LoVo (cell line): ENCODE results near the gene DAB2IP.

Experiments
- DNase-seq: peaks from one replicate; pipeline ENCODE4 v3.0.0-alpha.2; 2016; ENCODE audit warnings: low spot score

DAB2IP gene

DNA sequence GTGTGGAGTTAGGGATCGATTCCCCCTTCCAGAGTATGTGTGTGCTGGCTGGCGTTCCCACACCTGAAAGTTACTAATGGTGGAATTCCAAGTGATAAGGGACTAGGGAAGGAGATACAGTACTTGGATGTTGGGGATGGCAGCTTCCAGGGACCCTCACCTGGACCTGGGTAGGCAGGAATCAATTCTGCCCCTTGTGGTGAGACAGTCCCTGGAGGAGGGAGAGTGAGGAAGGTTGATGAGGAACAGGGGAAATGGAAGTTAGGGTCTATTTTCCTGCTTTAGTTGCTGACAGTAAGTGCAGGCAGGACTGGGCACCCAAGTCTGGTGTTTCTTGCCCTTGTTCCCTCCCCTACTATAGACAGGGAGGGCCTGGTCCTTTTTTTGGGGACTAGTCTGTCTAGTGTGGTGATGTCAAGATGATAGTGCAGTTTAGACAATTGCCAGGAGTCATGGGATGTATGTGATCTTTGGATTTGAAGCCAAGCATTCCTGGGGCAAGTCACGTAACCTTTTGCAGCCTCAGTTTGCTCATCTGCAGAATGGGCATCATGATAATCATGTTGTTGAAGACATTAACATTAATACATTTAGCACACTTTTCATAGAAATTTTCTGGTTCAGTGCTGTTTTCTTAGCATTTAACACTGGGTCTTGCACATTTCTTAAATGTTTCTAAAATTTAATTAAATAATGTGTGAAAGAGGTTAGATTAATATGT, 51.7 kb downstream of the DAB2IP start:
- no peak for DNase-seq

DNA sequence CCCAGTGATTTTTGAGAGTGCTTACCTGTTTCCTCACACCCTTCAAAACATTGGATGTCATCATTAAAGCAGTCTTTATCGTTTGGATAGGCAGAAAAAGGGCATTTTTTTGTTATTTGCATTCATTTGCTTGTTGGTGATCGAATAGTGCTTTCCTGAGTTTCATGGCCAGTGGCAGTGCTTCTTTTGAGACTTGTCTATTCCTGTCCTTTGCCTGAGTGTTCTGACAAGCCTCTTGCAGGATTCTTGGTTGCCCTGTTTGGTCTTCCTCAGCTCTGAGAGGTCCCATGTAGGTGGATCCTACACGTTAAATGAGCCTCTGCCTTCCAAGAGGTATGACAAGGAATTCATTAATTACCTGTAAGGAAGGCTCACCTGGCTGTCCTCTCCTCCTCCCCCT, 52.8 kb downstream of the DAB2IP start:
- no peak for DNase-seq

DNA sequence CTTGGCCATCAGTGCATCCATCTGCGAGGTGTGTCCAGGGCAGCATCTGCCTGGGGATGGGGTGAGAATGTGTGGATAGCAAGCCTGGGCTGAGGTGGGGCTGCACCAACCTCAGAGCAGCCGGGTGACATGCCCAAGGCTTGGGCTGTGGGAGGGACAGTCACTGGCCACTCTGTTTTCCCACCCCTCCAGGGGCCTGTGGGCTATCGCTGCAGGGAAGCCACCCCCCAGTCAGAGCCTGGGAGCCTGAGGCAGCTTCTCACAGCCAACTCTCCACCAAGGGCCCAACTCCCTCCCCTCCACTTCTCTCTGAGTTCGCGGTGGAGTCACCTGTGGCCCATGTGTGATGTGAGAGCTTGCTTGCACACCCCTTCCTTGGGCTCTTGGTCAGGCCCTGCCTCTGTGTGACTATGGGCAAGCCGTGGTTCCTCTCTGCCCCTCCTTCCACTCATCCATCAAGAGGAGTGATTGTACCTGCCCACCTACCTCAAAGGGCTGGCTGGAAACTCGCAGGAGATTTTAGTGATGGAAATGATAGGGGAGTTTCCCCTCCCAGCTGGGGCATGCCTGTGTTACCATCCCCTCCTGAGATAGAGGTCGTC, 54.8 kb downstream of the DAB2IP start:
- DNase-seq, result no peak

DNA sequence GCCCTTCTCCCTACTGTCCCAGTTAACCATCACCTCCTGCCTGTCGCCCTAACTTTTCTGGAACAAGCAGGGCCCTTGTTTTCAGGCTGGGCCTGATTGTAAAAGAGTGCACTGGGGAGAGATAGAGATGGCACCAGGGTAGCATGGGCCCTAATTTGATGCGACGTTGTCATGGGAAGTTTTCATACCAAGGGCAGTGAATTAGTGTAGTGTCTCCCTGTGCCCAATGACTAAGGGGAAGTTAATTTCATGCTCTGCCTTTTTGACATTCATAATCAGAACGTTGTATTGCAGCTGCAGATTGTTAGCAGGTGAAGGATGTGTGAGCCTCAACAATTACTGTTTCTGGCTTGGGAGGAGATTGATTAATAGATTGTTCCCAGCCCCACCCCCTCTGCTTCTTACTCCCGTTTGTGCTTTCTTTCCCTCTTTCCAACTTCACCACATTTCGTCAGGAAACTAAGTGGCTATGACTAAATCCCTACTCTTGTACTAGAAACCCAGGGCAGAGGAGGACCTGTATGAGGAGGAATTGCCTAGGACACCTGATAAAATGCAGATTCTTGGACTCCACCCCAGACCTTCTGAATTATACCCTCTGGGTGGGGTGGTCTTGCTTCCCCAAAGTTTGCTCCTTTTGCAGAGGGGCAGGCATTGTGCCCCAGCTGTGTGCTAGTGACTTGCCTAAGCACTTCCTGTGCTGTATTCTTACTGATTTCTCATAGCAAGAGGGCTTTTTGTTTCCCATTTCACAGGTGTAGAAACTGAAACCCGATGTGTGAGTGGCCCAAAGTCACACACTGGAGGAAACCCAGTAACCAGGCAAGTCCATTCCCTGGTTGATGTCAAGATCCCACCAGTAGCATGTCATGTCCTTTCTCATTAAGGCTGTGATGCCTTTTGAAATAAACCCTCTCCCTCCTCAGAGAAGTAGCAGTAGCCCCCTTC, 56.3 kb downstream of the DAB2IP start:
- no peak for DNase-seq

DNA sequence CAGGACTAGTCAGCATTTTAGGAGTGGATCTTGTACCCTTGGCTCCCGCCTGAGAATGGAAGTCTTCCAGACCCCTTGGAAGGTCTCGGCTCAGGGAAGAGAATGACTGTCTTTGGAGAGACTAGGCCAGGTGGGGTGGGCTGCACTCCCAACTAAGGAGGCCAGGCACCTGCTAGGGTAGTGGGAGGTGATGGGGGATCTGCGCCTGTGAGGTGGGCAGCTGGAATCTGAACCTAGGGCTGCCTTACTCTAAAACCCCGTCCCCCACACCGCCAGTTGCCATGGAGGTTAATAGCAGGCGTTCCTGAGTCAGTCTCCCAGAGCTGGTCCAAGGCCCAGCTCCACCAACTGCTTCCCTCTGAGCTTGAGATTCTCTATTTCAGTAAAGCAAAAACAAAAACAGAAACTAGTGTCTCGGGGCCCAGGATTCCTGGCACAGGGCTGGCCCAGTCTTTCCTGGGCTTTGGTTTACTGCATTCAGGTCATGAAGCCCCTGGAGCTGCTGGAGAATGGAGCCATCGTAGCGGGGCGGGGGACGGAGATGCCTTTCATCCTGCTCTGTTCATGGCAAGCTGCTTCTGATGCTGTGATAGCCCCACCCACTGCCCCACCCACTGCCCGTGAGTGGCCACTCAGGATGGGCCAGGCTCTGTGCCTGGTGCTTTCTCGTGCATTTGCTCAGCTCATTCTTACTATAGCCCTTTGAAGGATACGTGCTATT, 57.5 kb downstream of the DAB2IP start:
- DNase-seq, result no peak

DNA sequence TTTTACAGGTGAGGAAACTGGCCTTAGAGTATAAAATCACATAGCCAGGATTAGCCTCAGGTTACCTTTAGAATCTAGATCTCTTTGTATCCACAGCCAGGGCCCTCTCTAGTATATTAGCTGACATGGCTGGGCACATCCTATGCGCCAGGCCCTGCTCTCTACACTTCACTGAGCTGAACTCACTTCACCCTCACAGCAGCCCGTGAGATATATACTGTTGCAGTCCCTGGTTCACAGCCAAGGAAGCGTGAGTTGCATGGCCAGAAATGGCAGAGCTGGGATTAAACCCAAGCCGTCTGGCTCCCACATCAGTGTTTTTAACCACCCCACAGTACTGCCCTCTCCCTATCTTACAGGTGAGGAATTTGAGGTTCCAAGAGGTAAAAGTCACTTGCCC, 58.4 kb downstream of the DAB2IP start:
- DNase-seq, result no peak

DNA sequence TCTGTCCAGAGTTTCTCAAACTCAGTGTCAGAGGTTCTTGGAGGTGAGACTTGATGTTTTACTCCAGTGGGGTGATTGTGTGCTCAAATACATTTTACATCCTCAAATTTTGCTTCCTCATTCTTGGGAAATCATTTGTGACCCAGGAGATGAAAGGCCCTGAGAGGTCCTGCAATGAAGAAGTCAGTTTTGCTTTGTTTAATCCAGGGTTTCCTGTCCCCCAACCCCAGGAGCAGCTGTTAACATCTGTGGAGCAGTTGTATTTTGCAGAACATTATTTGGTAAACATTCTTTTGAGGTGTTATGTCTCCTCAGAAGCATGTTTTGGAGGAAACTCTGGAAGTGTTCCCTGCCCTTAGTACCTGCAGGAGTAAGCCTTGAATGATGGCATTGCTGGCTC, 59.8 kb downstream of the DAB2IP start:
- DNase-seq, result no peak

DNA sequence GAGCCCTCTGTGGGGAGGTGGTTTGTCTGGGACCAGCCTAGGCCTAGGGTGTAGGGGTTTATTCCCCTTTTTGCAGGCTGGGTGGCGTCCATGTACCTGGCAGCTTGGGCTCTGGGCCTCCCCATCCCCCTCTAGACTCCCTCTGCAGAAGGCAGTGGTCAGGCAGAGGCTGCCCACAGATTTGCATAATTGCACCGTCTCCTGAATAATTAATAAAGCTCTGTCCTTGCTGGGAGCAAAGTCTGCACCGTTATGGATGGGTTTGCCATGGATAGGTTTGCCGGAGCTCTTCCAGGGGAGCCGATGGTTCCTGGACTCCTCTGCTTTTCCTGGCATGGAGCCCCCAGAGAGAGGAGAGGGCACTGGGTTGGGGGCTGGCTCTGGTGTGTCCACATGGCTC, 60.4 kb downstream of the DAB2IP start:
- DNase-seq, result no peak

DNA sequence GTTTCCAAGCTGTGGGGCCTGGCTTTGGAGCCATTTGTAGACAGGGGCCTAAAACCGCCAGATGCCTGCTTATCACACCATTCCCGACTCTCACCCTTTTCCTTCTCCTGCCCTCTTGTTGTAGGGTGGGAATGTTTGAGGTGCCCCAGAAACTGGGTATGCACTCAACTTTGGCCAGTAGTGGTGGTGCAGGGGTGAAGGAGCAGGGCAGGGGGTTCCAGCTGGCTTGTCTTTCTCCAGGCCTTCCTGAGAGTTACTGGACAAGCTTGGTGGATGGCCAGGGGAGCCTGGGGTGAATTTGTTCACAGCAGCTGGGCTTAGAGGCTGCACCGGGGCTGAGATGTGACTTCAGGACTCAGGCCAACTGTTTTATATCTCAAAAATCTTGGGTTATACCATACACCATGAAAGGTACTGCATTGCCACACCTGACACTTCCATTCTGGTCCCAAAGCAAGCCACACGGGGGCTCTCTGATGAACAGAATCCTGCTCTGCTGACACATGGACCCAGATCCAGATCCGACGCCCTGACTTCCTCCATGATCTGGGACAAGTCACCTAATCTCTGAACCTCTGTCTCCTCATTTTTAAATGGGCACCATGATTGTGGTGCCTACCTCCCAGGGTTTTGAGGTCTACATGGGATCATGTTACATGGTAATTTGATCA, 62.1 kb downstream of the DAB2IP start:
- DNase-seq, result no peak

DNA sequence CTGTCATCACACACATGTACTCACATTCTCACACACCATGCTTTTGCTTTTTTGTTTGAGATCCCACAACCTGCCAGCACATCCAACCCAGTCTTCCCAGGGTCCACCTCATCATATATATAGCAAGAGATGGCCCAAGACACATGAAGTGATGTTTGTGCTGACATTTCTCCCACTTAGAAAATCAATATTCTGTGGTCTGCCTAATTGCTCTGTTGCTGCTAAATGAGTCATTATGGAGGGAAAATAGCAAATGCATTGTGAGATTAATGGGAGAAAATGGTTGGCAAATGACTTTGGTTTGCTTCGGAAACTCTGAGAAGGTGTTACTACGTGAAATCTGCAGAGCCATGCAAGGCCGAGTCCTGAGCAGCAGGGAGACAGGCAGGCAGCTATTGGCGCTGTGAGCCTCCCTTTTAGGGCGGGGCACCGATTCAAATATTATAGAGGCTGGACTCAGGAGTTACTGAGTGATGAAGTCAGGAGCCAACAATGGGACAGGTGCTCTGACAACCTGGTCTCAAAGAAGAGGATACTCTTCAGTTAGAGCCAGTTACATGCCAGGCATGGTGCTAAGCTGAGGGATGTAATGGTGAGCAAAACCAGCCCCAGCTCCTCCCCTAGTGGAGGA, 62.8 kb downstream of the DAB2IP start:
- no peak for DNase-seq

DNA sequence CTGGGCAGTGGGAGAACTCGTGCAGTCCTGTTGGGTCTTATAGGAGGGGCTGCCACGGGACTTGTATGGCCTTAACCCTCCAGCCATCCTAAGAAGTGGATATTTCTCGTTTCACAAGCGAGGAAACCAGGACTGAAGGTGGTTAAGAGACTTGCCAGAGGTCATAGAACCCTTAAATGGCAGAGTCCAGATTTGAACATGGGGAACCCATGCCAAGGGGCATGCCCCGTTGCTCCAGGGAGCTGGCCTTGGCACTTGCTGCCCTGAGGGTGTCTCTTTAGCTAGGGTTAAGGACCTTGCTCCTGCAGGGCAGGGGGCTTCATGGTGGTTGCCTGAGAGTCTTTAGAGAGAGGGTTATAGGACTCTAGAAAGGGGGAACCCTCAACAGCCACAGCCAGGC, 63.4 kb downstream of the DAB2IP start:
- DNase-seq, result no peak

DNA sequence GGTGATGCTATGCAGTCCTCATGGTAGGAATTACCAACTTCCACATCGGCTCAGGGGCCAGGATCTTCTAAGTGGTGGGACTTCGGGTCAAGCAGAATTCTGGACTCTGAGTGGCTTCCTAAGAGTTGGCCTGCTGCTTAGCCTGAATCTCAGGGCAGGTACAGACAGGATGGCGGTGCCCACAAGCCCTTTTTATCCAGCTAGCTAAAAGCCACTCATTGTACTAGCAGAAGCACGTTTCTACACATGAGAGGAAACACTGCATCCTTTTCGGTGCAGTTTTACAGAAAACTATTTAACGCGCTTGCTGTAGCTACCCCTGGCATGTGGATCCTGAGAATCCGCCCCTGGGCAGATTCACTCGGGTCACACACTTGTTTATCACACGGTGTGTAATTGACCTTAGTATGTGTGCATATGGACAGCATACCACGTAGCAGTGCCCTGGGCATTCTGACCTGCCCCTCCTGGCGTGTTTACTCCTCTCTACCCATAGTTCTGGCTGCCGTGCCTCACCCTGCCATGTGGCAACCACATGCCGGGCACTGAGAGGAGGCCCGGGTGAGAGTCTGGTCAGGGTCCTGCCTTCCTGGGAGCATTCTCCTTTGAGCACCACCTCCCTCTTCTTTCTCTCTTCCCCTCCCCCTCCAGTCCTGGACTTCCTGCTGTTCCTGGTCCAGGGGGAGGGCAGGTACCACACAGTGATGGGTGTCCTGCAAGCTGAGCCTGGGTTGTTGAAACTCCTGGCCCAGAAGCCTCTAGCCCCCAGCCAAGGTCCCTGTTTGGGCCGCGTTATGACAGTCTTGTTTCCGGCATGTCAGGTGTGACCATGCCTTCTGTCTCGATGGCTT, 65.9 kb downstream of the DAB2IP start:
- DNase-seq, result no peak

DNA sequence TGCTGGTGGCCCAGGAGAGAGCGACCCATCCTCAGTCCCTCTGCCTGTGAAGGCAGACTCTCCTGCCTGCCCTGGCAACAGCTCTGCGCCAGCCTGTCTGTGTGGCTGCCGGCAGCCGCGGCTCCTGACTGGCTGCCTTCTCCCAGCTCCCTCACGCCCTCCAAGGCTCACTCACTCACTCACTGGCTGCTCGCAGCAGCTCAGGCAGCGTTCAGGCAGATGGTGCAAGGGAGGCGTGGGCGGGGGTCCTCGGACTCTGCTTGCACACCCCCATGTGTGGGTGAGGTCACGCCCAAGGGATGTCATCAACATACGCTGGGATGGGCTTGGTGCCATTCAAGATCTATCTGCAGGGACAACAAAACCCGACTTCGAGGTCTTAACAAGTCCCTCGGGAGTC, 66.7 kb downstream of the DAB2IP start:
- no peak for DNase-seq

DNA sequence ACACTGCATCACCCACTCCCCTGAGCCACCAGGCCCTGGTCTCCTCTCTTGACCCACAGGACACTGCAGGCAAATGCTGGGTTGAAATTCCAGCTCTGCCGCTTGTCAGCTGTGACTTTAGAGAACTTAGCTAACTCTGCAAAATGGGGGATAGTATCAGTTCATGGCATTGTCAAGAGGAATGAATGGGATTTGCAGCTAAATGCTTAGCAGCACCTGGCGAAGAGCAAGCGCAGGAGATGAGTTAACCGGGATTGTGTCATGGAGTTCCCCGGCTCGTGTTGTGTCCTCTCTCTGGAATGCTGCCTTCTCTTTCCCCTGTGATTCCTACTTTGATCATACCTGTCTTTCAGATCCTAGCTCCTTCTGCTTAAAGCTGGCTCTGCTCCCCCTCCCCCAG, 67.1 kb downstream of the DAB2IP start:
- no peak for DNase-seq

DNA sequence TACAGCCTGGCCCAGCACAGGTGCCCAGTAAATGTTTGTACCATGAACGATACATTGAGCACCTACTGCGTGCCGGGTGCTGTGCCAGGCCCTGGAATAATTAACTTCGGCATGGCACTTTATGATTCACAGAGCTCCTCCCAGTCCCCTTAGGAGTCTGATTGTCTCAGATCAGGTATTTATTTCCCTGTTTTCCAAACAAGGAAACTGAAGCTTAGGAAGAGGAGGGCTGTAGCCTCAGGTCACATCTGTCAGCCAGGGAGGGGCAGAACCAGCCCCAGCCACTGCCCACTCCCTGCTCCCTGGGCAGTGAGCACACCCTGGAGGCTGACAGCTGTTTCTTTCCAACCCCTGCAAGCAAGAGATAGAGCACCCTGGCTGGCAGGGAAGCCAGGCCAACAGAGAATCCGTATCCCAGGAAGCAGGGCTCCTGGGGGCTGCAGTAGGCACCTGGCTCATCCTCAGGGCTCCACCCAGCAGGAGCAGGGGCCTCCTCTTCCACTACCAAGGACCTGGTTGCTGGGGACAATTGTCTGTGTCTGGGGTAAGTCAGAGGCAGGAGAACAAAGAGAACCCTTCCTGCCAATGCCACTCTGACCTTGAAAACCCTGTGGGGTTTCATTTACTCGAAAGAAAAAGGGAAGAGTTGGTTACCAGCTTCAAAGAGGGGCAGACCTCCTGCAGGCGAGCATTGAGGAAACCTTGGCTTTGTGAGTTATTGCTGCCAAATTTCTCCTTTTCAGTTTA, 69.0 kb downstream of the DAB2IP start:
- DNase-seq, result peak; percentile 58

DNA sequence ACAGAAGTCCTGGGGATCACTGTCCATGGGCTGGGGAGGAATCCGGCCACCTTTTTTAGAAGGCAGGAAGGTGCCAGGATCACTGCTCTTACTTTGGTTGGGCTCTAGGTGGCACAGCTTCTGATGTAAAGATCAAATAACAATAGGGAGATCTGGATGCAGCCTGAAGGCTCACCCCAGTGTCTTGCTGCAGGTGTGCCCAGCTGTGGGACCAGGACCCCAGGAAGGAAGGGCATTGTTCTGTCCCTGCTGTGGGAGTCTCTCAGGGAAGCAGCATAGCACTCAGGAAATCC, 69.6 kb downstream of the DAB2IP start:
- no peak for DNase-seq

DNA sequence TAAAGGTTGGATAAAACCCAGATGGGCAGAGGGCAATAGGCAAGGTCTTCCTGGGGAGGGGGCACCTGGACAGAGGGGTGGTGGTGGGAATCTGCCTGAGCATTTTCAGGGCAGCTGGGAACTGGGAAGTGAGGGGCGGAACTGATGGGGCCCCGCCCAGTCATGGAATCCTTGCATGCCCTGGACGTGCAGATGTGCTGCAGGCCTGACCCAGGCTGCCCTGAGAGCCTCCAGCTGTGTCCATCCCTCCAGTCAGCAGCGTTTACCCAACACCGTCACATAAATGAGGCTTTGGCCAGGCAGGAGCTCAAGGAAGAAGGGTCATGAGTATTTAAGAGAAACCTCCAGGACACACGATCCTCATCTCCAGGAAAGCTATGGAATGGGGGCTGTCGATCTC, 70.3 kb downstream of the DAB2IP start:
- no peak for DNase-seq

DNA sequence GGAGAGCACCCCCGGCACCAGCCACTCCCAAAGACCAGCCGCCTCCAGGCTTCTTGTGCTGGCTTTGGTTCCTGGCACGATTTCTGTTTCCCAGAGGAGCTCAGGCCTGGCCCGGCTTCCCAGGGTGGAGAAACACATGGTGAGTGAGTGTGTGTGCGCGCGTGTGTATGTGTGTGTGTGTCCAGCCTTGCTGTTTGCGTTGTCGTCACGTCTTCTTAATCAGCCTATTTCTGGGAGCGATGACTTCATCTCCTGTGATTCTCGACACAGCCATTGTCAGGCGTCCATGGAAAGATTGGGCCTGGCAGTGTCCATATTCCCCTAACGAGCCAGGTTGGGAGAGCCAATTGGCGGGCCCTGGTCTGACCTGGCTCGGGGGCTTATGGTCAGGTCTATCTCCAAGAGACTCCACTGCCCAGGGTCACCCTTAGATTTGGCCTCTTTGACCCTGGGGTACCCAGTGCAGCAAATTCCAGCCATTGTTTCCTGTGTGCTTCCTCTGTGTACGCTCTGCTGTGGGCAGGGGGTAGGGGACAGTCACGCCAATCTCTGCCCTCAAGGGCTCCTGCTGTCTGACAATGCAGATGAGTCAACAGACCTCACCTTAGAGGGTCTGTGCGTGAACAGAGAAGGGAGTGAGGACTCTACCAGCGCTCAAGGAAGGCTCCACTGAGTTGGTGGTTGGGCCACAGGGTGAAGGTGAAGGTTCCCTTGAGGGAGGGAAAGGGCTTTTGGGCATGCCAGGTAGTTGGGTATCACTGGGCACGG, 73.8 kb downstream of the DAB2IP start:
- DNase-seq, result no peak
